Measurements from ENCODE around the gene FBXO2.

FBXO2 gene

DNA sequence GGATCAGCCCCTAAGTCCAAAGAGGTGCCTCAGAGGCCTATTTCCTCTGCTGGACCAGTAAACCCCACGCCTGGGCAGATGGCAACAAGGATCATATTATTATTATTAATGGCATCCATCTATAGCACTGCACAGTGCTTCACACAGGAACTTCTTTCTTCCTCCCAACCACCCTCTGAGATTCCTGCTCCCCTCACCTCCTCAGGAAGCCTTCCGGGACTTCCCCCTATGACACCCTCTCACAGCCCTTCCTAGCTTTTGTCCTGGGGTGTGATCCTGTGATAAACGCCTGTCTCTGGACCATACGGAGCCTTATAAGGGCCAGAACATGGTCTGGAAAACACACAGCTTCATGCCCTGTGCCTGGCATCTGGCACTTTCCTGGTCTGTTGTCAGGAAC, 3.2 kb downstream of the FBXO2 start:
- no peak for DNase-seq

DNA sequence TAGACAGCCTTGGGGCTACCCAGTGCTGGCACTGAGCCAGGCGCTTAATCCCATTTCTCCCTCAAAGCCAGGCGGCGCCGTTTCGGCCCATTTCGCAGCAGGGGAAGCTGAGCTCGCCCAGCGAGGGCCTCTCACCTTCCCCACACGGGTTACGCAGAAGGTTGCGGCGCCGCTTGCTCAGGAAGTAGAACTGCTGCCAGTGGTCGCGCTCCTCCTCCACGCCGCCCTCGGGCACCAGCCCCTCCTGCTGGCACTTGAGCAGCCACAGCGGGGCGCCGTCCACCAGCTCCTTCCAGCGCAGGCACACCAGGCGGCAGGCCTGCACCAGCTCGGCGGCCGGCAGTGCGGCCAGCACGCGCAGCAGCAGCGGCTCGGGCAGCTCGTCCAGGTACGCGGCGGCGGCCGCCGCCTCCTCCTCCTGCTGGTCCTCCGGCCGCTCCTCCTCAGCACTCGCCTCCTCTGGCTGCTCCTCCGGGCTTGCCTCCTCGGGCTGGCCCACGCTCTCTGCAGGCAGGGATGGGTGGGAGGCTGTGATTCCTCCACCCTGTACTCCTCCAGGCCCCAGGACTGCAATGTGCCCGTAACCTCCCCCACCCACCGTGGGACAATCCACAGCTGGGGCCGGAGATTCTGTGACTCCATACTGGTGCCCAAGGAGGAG, 3.8 kb downstream of the FBXO2 start:
- DNase-seq: peak; percentile 79

DNA sequence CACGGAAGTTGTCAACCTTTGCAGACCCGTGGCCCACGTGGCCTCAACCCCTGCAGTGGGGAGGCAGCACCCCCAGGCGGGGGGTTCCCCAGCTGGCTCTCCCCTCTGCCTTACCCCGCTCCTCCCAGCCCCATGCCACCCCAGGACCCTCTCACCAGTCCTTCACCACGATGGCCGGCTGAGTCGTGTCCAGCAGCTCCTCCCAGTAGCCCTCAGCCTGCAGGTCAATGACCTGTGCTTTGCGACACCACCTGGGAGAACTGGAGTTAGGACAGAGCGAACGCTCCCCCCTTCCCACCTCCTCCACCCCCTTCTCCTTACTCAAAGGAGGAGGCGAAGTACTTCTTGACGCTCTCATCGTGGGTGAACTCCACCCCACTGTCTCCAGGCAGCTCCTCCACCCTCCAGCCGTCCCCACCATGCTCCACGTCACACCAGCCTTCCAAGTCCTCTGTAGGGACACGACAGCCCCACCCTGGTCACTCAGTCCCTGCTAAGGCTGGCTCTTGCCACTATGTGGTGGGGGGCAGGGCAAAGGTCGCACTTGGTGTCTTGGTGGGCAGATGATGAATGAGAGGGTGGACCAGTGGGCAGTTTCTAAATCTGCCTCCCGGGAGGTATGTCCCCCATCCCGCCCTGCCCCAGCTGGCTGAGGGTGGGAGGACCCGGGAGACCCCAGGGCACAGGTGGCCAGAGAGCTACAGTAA, 4.5 kb downstream of the FBXO2 start:
- DNase-seq: no peak

GRCh38 chr1:11649237-11649623, 5.0 kb downstream of the FBXO2 start:
- no peak for DNase-seq

- no peak for DNase-seq
Observed at GRCh38 chr1:11648732-11649158, 5.5 kb downstream of the FBXO2 start.

- DNase-seq: no peak
Observed at GRCh38 chr1:11648039-11648438, 6.2 kb downstream of the FBXO2 start.

- DNase-seq: no peak
Observed at GRCh38 chr1:11647333-11647732, 6.9 kb downstream of the FBXO2 start.

- DNase-seq: no peak
Observed at GRCh38 chr1:11646317-11646716, 7.9 kb downstream of the FBXO2 start.

- DNase-seq: peak; percentile 79
Observed at GRCh38 chr1:11645670-11646265, 8.5 kb downstream of the FBXO2 start.

- no peak for DNase-seq
Observed at GRCh38 chr1:11645270-11645669, 9.0 kb downstream of the FBXO2 start.

- no peak for DNase-seq
Observed at GRCh38 chr1:11643782-11644181, 10.4 kb downstream of the FBXO2 start.

- peak; percentile 68 for DNase-seq
Observed at GRCh38 chr1:11642418-11643017, 11.7 kb downstream of the FBXO2 start.

GRCh38 chr1:11641776-11642305, 12.4 kb downstream of the FBXO2 start:
- no peak for DNase-seq

GRCh38 chr1:11640944-11641343, 13.3 kb downstream of the FBXO2 start:
- DNase-seq: no peak

- DNase-seq: no peak
Observed at GRCh38 chr1:11640101-11640500, 14.1 kb downstream of the FBXO2 start.

DNA sequence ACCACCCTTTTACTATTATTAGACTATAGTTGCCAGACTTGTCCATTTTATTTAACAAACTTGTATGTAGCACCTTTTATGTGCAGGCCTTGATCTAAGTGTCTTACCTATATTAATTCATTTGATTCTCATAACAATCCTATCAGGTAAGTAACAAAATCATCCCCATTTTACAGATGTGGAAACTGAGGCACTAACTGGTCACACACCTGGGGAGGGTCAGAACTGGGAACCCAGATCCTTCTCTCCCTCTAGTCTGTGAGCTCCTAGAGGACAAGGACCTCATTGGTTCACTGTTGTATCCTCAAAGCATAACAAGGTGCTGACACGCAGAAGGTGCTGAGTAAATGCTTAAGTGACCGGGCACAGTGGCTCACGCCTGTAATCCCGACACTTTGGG, 14.9 kb downstream of the FBXO2 start:
- DNase-seq: no peak

DNA sequence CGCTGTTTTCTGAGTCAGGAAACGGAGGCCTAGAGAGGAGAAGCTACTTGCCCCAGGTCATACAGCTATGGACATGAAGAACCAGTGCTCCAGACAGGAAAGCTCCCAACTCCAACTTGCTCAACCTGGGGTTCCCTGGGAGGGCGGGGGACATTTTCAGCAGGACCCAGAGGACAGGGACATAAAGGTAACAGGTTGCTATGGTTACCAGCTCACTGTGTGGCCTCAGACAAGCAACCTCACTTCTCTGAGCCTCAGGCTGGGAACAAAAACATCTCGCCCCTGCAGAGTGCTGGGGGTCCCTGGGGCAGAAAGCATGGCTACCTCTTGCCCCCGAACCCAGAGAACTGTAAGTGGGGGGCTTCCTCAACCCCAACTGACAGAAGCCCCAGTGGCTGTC, 16.1 kb downstream of the FBXO2 start:
- DNase-seq: no peak

DNA sequence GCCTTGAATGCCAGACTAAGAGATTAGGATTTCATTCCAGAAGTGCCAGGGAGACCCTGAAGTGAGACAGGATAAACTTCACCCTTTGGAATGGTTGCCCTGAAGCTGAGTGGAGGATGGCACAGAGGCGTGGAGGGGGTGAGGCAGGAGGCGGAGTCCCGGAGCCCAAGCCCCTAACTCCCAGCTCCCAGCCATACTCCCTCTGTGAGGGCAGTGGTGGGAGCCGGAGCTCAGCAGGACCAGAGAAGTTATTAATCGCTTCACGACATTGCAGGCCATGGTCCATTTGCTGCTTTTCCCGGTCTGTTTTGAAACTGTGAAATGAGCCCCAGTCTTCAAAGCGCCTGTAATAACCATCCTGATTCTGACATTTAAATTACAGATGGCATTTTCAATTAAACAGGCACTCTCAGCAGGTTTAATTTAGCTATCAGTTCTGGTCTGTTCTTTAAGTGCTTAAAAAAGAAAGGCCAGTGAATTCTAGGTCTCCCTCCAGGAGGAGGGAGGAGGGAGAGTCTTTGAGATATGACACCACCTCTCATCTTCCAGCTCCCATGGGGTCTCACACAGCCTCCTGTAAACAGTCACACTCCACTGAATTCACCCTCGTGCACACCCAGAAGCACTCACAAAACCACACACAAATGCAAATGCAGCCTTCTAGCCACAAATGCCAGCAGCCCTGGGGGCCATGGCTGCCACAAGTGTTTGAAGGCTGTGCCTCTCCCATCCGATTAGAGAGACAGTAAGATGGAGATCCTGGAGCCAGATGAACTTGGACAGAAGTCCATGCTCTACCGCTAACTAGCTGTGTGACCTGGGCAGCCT, 19.6 kb downstream of the FBXO2 start:
- no peak for DNase-seq

- DNase-seq: no peak
Observed at GRCh38 chr1:11629184-11630016, 24.8 kb downstream of the FBXO2 start.

- DNase-seq: no peak
Observed at GRCh38 chr1:11628767-11629166, 25.5 kb downstream of the FBXO2 start.

GRCh38 chr1:11626551-11626950, 27.7 kb downstream of the FBXO2 start:
- no peak for DNase-seq

DNA sequence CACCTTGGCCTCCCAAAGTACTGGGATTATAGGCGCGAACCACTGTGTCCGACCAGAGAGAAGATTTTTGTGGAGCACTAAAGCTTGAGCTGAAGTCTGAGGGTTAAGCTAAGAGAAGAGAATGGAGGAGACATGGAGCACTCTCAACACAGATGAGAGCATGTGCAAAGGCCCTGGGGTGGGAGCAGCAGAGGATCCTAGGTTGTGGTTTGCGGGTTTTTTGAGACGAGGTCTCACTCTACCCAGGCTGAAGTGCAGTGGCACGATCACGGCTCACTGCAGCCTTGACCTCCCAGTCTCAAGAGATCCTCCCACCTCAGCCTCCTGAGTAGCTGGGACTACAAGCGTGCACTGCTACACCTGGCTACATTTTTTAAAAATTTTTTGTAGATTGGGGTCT, 30.5 kb downstream of the FBXO2 start:
- DNase-seq: no peak

Data from activated gamma-delta T cell treated with Interleukin-2 at 50 U/mL for 16 hours (primary cell).